NT2/D1 (cell line): ENCODE measurements around the gene TSPAN32.

Source experiments
- DNase-seq: peaks from one replicate; pipeline ENCODE4 v3.0.0-alpha.2; 2011; ENCODE audit warnings: low read depth, low spot score
- H3K27me3 ChIP-seq: 2 replicates; pipeline ENCODE4 v1.6.0; 2011; ENCODE audit warnings: mild to moderate bottlenecking; ENCODE audit not compliant: insufficient read length, insufficient read depth
- H3K36me3 ChIP-seq: 2 replicates; pipeline ENCODE4 v1.6.1; 2011; ENCODE audit warnings: mild to moderate bottlenecking, low read length, mixed read lengths; ENCODE audit not compliant: insufficient read depth, insufficient read length
- H3K4me1 ChIP-seq: 2 replicates; pipeline ENCODE4 v1.5.1; 2011; ENCODE audit not compliant: insufficient read depth, insufficient read length
- H3K4me3 ChIP-seq: 2 replicates; pipeline ENCODE4 v1.5.1; 2011; ENCODE audit warnings: low read depth; ENCODE audit not compliant: insufficient read length
- H3K9ac ChIP-seq: 2 replicates; pipeline ENCODE4 v1.6.0; 2011; ENCODE audit warnings: low read depth; ENCODE audit not compliant: insufficient read length
- H3K9me3 ChIP-seq: 2 replicates; pipeline ENCODE4 v1.5.1; 2011; ENCODE audit warnings: mild to moderate bottlenecking, low read length; ENCODE audit not compliant: insufficient read depth
- SUZ12 ChIP-seq: IDR thresholded peaks from 2 replicates; pipeline ENCODE4 v1.6.1; 2011; ENCODE audit not compliant: insufficient read length, insufficient read depth; ENCODE audit errors: extremely low read depth
- YY1 ChIP-seq: IDR thresholded peaks from 2 replicates; pipeline ENCODE4 v1.6.1; 2011; ENCODE audit not compliant: insufficient read length, insufficient read depth
- ZNF274 ChIP-seq: IDR thresholded peaks from 2 replicates; pipeline ENCODE4 v1.6.1; 2011; ENCODE audit warnings: mild to moderate bottlenecking, low read depth, low read length

The TSPAN32 gene

DNA sequence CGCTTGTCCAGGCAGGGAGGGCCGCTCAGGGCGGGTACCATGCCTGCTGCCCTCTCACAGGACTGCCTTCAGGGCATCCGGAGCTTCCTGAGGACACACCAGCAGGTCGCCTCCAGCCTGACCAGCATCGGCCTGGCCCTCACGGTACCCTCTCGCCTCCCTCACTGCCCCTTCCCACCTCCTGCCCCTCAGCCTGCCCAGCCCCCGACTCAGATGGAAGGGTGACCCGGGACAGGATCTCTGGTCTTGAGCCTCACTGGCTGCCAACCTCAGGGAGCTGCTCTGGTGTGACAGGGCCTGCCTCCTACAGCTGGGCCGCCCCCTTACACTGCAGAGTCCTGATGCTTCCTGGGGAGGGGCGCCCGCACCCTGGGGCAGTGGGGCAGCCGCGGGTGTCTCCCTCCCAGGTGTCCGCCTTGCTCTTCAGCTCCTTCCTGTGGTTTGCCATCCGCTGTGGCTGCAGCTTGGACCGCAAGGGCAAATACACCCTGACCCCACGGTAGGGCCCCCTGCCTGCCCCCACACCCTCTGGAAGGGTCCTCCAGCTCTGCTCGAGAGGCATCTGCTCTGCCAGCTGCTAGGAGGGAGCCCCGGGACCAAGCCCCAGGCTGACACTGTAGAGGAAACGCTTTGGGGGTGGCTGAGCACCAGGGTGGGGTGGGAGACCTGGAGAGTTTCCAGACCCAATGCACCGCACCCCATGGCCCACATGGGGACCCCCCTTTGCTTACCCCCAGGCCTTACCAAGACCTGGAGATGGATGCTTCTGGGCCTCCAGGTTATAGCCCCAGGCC, 14.6 kb downstream of the TSPAN32 start:
- DNase-seq, result no peak
- no peaks in the 10 kb centered on the region for H3K27me3 ChIP-seq
- no peaks in the 10 kb centered on the region for H3K36me3 ChIP-seq
- no peaks in the 10 kb centered on the region for H3K9me3 ChIP-seq
- no peak for TF ChIP-seq YY1
- no peak for TF ChIP-seq ZNF274
- no peak for TF ChIP-seq SUZ12
- H3K4me3 ChIP-seq, result no peak overlapping the region
- no peak overlapping the region for H3K9ac ChIP-seq
- H3K4me1 ChIP-seq, result peaks cover 23% of the 10 kb centered on the region

DNA sequence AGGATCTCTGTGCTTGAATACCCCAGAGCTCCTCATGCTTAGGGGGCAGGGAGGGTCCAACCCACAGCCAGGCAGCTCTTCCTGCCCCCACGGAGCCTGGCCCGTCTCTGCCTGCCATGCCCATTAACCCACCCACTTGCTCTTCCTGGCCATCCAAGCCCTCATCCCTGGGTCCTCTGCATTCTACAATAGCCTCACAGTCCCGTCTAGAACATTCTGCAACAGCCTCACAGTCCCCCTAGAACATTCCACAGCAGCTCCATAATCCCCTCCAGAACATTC, 15.1 kb downstream of the TSPAN32 start:
- Histone ChIP-seq H3K4me3 (no peak overlapping the region), H3K27me3 (no peaks in the 10 kb centered on the region), H3K4me1 (peaks cover 19% of the 10 kb centered on the region), H3K9ac (no peak overlapping the region), H3K9me3 (no peaks in the 10 kb centered on the region), H3K36me3 (no peaks in the 10 kb centered on the region)
- no peak for DNase-seq
- TF ChIP-seq YY1 (no peak), SUZ12 (no peak), ZNF274 (no peak)

DNA sequence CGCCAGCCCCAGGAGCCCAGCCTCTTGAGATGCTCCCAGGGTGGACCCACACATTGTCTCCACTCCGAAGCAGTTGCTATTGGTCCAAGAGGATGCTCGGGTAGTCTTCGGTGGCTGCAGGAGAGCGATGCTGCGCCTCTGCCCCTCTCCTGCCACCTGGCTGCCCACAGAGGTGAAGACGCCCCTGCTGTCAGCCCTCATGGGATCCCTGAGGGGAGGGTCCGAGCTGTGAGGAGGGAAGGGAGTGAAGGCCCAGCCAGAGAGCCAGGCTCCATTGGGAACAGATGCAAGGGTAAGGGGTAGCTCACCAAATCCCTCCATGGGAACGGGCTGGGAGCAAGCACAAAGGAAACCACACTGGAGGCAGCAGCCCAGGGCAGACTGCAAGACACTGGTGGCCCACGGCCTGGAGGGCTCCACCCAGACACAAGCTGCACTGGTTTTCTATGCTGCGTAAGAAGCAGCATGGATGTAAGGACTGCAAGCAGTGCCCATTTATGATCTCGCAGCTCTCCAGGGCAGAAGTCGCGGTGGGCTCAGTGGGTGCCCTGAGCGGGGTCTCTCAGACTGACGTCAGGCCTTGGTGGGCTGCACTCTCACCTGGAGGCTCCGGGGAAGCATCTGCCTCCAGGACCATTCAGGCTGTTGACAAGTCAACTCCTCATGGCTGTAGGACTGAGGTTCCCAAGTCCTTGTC, 15.7 kb downstream of the TSPAN32 start:
- no peaks in the 10 kb centered on the region for H3K27me3 ChIP-seq
- DNase-seq, result no peak
- no peaks in the 10 kb centered on the region for H3K36me3 ChIP-seq
- no peak overlapping the region for H3K4me3 ChIP-seq
- TF ChIP-seq YY1 (no peak), SUZ12 (no peak), ZNF274 (no peak)
- no peak overlapping the region for H3K9ac ChIP-seq
- H3K4me1 ChIP-seq, result peaks cover 13% of the 10 kb centered on the region
- H3K9me3 ChIP-seq, result no peaks in the 10 kb centered on the region

DNA sequence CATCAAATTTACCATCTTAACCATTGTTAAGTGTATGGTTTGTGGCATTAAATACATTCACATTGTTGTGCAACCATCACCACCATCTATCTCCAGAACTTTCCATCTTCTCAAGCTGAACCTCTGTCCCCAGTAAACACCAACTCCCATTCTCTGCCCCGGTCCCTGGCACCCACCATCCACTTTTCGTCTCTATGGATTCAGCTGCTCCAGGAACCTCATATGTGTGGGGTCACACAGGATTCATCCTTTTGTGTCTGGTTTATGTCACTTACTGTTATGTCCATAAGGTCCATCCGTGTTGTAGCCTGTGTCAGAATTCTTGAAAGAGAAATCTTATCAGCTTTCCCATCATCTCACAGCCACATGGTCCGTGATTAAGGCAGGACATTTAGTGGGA, 16.3 kb downstream of the TSPAN32 start:
- no peak overlapping the region for H3K9ac ChIP-seq
- H3K36me3 ChIP-seq, result no peaks in the 10 kb centered on the region
- no peak for DNase-seq
- no peaks in the 10 kb centered on the region for H3K27me3 ChIP-seq
- H3K4me1 ChIP-seq, result peaks cover 8% of the 10 kb centered on the region
- no peaks in the 10 kb centered on the region for H3K9me3 ChIP-seq
- H3K4me3 ChIP-seq, result no peak overlapping the region
- TF ChIP-seq ZNF274 (no peak), SUZ12 (no peak), YY1 (no peak)

DNA sequence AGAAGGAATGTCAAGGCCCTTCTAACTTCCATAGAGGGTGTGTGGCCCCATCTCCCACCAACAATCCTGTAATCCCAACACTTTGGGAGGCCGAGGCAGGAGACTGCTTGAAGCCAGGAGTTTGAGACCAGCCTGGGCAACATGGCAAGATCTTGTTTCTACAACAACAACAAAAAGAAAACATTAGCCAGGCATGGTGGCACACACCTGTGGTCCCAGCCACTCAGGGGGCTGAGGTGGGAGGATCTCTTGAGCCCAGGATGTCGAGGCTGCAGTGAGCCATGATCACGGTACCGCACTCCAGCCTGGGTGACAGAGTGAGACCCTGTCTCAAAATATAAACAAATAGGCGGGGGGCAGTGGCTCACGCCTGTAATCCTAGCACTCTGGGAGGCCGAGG, 16.9 kb downstream of the TSPAN32 start:
- Histone ChIP-seq H3K4me1 (peaks cover 8% of the 10 kb centered on the region), H3K9ac (no peak overlapping the region), H3K27me3 (no peaks in the 10 kb centered on the region), H3K36me3 (no peaks in the 10 kb centered on the region), H3K9me3 (no peaks in the 10 kb centered on the region), H3K4me3 (no peak overlapping the region)
- no peak for DNase-seq
- TF ChIP-seq ZNF274 (no peak), YY1 (no peak), SUZ12 (no peak)

DNA sequence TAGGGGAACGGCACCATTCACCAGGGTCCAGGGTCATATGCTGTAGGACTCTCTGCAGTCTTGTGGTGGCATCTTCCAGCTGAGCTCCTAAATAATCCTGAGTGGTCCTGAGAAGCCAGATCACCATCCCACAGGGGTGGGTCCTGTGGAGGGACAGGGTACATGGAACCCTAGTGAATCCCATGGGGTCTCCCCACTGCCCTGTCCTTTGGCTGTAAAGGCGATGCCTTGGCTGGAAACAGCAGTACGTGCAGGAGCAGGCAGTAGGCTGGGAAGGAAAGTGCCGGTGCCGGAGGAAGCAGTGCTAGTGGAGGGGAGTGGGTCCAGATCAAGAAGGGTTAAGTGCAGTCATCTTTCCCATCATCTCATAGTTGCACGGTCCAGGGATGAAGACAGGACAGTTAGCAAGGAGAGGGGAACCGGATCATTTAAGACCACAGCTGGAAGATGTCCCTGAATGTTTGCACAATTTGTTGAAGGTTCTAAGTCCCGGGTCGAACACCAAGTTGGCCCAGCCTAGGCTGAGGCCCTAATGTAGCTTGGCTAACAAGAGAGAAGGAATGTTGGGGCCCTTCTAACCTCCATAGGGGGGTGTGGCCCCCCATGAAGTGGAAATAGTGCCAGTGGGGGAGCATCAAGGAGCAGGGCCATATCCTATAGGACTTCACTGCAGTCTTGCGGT, 18.1 kb downstream of the TSPAN32 start:
- Histone ChIP-seq H3K4me1 (peaks cover 5% of the 10 kb centered on the region), H3K9me3 (no peaks in the 10 kb centered on the region), H3K4me3 (no peak overlapping the region), H3K36me3 (no peaks in the 10 kb centered on the region), H3K9ac (no peak overlapping the region), H3K27me3 (no peaks in the 10 kb centered on the region)
- TF ChIP-seq ZNF274 (no peak), YY1 (no peak)
- no peak for DNase-seq

DNA sequence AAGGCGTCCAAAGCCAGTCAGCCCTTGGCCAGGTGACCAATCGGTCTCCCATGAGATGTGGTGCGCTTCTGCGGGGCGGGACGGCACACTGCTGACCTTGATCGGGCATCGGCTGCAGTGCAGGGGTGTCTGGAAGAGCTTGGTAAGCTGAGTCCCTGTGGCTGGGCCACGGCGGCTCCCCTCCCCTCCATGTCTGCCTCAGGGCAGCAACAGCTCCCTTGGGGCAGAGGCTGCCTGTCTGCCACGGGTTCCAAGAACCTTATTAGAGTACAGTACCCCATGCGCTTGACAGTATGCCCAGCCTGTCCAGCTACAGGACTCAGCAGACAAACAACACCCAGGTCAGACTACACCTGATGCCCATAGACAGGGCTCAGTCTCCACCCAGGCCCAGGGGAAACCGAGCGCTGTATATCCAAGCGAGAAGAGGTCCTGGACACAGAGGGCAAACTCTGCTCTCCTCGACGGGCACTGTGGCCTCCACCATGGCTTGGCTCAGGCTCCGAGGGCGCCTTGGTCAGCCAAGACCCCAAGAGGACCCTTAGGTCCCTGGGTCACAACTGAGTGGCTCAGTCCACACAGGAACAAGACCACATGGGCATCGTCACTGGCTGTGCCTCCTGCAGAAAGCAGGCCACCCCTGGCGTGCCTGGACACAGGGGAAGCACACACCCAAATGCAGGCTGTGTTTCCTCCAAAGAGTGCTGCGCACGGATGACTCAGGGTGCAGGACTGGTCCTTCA, 18.9 kb downstream of the TSPAN32 start:
- TF ChIP-seq ZNF274 (no peak), SUZ12 (no peak), YY1 (no peak)
- Histone ChIP-seq H3K4me3 (no peak overlapping the region), H3K4me1 (peaks cover 3% of the 10 kb centered on the region), H3K9ac (no peak overlapping the region), H3K27me3 (no peaks in the 10 kb centered on the region), H3K9me3 (no peaks in the 10 kb centered on the region), H3K36me3 (no peaks in the 10 kb centered on the region)
- no peak for DNase-seq
